ENCODE results near the gene SSU72. TPM values are rescaled to one million over a fixed set of nuclear protein-coding genes. Genes with fewer than 3 reads are reported as not detected.

Gene SSU72
- polyA plus RNA-seq, 1 donor (not counting 4 experiments of a cell fraction or from before 2014, with no cell fraction given): 79.7 TPM

- peaks cover 49% of the 10 kb centered on the region for H3K79me2 ChIP-seq (ENCODE audit: control insufficient read depth, insufficient read depth, low read length)
- peaks cover under 1 to 6% of the 10 kb centered on the region in 2 experiments for H3K36me3 ChIP-seq (ENCODE audit: control insufficient read depth in 2 of 2, extremely low read depth in 1 of 2, insufficient read depth in 2 of 2, low read length in 2 of 2)
- H3K9me3 ChIP-seq (ENCODE audit: control insufficient read depth, low read depth, low read length): no peaks in the 10 kb centered on the region
- no peak for TF ChIP-seq EZH2 (IDR thresholded peaks at IDR 0.05; ENCODE audit: low read length)
- no peak for TF ChIP-seq CTCF (optimal IDR thresholded peaks at IDR 0.05 in 1 of 3, IDR thresholded peaks at IDR 0.05 in 1 of 3, conservative IDR thresholded peaks at IDR 0.05 in 1 of 3; ENCODE audit: extremely low read depth in 1 of 3, insufficient read depth in 2 of 3, low read length in 3 of 3)
- dilution Hi-C loops (cut with MboI; ENCODE audit: extremely low pct_ligation_motif_present, low sequenced_read_pairs): no loop called here
- peaks cover 2% of the 10 kb centered on the region for H3K9me1 ChIP-seq (ENCODE audit: control insufficient read depth, extremely low read depth, insufficient read depth, low read length)
- H3K4me3 ChIP-seq (ENCODE audit: control insufficient read depth in 2 of 3, extremely low read depth in 1 of 3, insufficient read depth in 2 of 3, low read depth in 1 of 3, low read length in 3 of 3): no peak overlapping the region
- peaks cover 9% of the 10 kb centered on the region for H4K20me1 ChIP-seq (ENCODE audit: control insufficient read depth, extremely low read depth, insufficient read depth, low read length)
- no peak overlapping the region for H2AFZ ChIP-seq (ENCODE audit: control insufficient read depth, low read length)
- H3K4me1 ChIP-seq (ENCODE audit: control insufficient read depth, extremely low read depth, insufficient read depth, low read length): peaks cover 9% of the 10 kb centered on the region
- FAIRE-seq (no peak), DNase-seq (ENCODE audit: low read depth, low spot score) (no peak)
- H3K27me3 ChIP-seq (ENCODE audit: control insufficient read depth, extremely low read depth, insufficient read depth, low read length): no peaks in the 10 kb centered on the region
- no peak overlapping the region for H3K27ac ChIP-seq (ENCODE audit: control insufficient read depth, insufficient read depth, low read length)
- H3K4me2 ChIP-seq (ENCODE audit: control insufficient read depth, extremely low read depth, insufficient read depth, low read depth, low read length): no peak overlapping the region
- no peak overlapping the region for H3K9ac ChIP-seq (ENCODE audit: control insufficient read depth, extremely low read depth, insufficient read depth, low read length)
Measured at GRCh38 chr1:1556505-1556904, 18.2 kb downstream of the SSU72 start.

- H3K4me2 ChIP-seq (ENCODE audit: control insufficient read depth, extremely low read depth, insufficient read depth, low read depth, low read length): no peak overlapping the region
Measured at GRCh38 chr1:1554926-1555915, 19.4 kb downstream of the SSU72 start.

More at GRCh38 chr1:1554926-1555915, 19.4 kb downstream of the SSU72 start:
- Histone ChIP-seq H3K9me3 (ENCODE audit: control insufficient read depth, low read depth, low read length) (no peaks in the 10 kb centered on the region), H3K36me3 (ENCODE audit: control insufficient read depth in 2 of 2, extremely low read depth in 1 of 2, insufficient read depth in 2 of 2, low read length in 2 of 2) (peaks cover 0 to 5% of the 10 kb centered on the region in 2 experiments), H3K9ac (ENCODE audit: control insufficient read depth, extremely low read depth, insufficient read depth, low read length) (no peak overlapping the region), H4K20me1 (ENCODE audit: control insufficient read depth, extremely low read depth, insufficient read depth, low read length) (peaks cover 17% of the 10 kb centered on the region), H3K79me2 (ENCODE audit: control insufficient read depth, insufficient read depth, low read length) (peaks cover 55% of the 10 kb centered on the region), H3K27me3 (ENCODE audit: control insufficient read depth, extremely low read depth, insufficient read depth, low read length) (no peaks in the 10 kb centered on the region), H3K27ac (ENCODE audit: control insufficient read depth, insufficient read depth, low read length) (no peak overlapping the region), H3K4me3 (ENCODE audit: control insufficient read depth in 2 of 3, extremely low read depth in 1 of 3, insufficient read depth in 2 of 3, low read depth in 1 of 3, low read length in 3 of 3) (no peak overlapping the region), H3K4me1 (ENCODE audit: control insufficient read depth, extremely low read depth, insufficient read depth, low read length) (peaks cover 9% of the 10 kb centered on the region), H2AFZ (ENCODE audit: control insufficient read depth, low read length) (no peak overlapping the region), H3K9me1 (ENCODE audit: control insufficient read depth, extremely low read depth, insufficient read depth, low read length) (peaks cover 2% of the 10 kb centered on the region)
- FAIRE-seq (peak; percentile 80), DNase-seq (ENCODE audit: low read depth, low spot score) (no peak)
- no peak for TF ChIP-seq EZH2 (IDR thresholded peaks at IDR 0.05; ENCODE audit: low read length)
- TF ChIP-seq CTCF (optimal IDR thresholded peaks at IDR 0.05 in 1 of 3, IDR thresholded peaks at IDR 0.05 in 1 of 3, conservative IDR thresholded peaks at IDR 0.05 in 1 of 3; ENCODE audit: extremely low read depth in 1 of 3, insufficient read depth in 2 of 3, low read length in 3 of 3): no peak
- dilution Hi-C loops (cut with MboI; ENCODE audit: extremely low pct_ligation_motif_present, low sequenced_read_pairs): no loop called here

All from keratinocyte (primary cell).